Natural killer cell treated with Interleukin-12 subunit alpha and Interleukin-12 subunit beta and Interleukin-15 and Interleukin-18, amount 100 ng/mL, for 72 hours (primary cell): ENCODE data around the gene ANKMY1. TPM values are rescaled to one million over a fixed set of nuclear protein-coding genes. Genes with fewer than 3 reads are reported as not detected.
A peak's percentile ranks its signal among the peaks of the same experiment; 100 is the strongest.

ENCODE experiments used
- ATAC-seq, 2 donors: fragments of 150-1000 bp; cut with Tn5 transposase in 1 of 2; sonication (Bioruptor Pico), chemical (Tn5 transposase) in 1 of 2; 2 replicates each; pipeline ENCODE4 v1.10.0; 2021
- DNase-seq: peaks from one replicate; pipeline ENCODE4 v3.0.0; 2022; ENCODE audit warnings: low spot score
- H3K27ac Mint-ChIP-seq, 2 donors: 1 replicate in 1 of 2; 2 replicates in 1 of 2; pipeline ENCODE4 v1.8.0; 2022; ENCODE audit warnings: mixed read lengths in 2 of 2, mild to moderate bottlenecking in 1 of 2, moderate library complexity in 1 of 2
- H3K27me3 Mint-ChIP-seq, 2 donors: 1 replicate in 1 of 2; 2 replicates in 1 of 2; pipeline ENCODE4 v1.8.0; 2022; ENCODE audit warnings: mixed read lengths in 2 of 2
- H3K36me3 Mint-ChIP-seq: one replicate; pipeline ENCODE4 v1.8.0; 2022; ENCODE audit warnings: mixed read lengths
- H3K4me1 Mint-ChIP-seq, 2 donors: 1 replicate in 1 of 2; 2 replicates in 1 of 2; pipeline ENCODE4 v1.8.0; 2022; ENCODE audit warnings: low read depth in 2 of 2, mixed read lengths in 2 of 2, mild to moderate bottlenecking in 1 of 2
- H3K4me3 Mint-ChIP-seq: one replicate; pipeline ENCODE4 v1.8.0; 2022; ENCODE audit warnings: mixed read lengths
- H3K9me3 Mint-ChIP-seq: 2 replicates; pipeline ENCODE4 v1.8.0; 2022; ENCODE audit warnings: mixed read lengths
- total RNA-seq, 2 donors: library from RNA; stranded (reverse); gene quantifications; one replicate each; pipeline ENCODE4 v1.2.3, GENCODE V29; 2022

ANKMY1 gene
- total RNA-seq, 2 donors from 2014 or later, result 13.0 to 40.9 TPM

- Mint-ChIP-seq H3K27me3 (no peaks in the 10 kb centered on the region), H3K4me1 (no peaks in the 10 kb centered on the region), H3K4me3 (no peak overlapping the region), H3K27ac (no peak overlapping the region), H3K9me3 (no peaks in the 10 kb centered on the region), H3K36me3 (no peaks in the 10 kb centered on the region)
- DNase-seq, result no peak
- no peak for ATAC-seq
Measured at GRCh38 chr2:240467659-240468302, 90.0 kb downstream of the ANKMY1 start.

DNA sequence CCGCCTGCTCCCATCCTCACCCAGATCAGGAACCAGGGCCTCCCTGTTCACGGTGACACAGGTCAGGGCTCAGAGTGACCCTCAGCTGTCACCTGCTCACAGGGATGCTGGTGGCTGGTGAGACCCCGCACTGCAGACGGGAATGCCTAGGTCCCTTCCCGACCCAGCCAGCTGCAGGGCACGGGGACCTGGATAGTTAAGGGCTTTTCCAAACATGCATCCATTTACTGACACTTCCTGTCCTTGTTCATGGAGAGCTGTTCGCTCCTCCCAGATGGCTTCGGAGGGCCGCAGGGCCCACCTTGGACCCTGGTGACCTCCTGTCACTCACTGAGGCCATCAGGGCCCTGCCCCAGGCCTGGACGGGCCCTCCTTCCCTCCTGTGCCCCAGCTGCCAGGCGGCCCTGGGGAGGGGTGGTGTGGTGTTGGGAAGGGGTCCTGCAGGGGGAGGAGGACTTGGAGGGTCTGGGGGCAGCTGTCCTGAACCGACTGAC lies 90.6 kb downstream of the ANKMY1 start:
- H3K4me3 Mint-ChIP-seq, result no peak overlapping the region
- ATAC-seq (no peak), DNase-seq (no peak)
- H3K9me3 Mint-ChIP-seq, result no peaks in the 10 kb centered on the region
- H3K36me3 Mint-ChIP-seq, result no peaks in the 10 kb centered on the region
- no peak overlapping the region for H3K27ac Mint-ChIP-seq
- no peaks in the 10 kb centered on the region for H3K27me3 Mint-ChIP-seq
- H3K4me1 Mint-ChIP-seq, result no peaks in the 10 kb centered on the region

DNA sequence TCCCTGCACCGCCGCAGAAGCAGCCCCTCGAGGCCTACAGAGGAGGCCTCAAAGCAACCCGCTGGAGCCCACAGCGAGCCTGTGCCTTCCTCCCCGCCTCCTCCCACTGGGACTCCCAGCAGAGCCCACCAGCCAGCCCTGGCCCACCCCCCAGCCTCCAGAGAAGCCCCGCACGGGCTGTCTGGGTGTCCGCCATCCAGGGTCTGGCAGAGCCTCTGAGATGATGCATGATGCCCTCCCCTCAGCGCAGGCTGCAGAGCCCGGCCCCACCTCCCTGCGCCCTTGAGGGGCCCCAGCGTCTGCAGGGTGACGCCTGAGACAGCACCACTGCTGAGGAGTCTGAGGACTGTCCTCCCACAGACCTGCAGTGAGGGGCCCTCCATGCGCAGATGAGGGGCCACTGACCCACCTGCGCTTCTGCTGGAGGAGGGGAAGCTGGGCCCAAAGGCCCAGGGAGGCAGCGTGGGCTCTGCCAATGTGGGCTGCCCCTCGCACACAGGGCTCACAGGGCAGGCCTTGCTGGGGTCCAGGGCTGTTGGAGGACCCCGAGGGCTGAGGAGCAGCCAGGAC lies 91.1 kb downstream of the ANKMY1 start:
- Mint-ChIP-seq H3K27ac (no peak overlapping the region), H3K27me3 (no peaks in the 10 kb centered on the region), H3K4me1 (no peaks in the 10 kb centered on the region), H3K4me3 (no peak overlapping the region), H3K36me3 (no peaks in the 10 kb centered on the region), H3K9me3 (no peaks in the 10 kb centered on the region)
- DNase-seq (peak; percentile 41), ATAC-seq (no peak)

DNA sequence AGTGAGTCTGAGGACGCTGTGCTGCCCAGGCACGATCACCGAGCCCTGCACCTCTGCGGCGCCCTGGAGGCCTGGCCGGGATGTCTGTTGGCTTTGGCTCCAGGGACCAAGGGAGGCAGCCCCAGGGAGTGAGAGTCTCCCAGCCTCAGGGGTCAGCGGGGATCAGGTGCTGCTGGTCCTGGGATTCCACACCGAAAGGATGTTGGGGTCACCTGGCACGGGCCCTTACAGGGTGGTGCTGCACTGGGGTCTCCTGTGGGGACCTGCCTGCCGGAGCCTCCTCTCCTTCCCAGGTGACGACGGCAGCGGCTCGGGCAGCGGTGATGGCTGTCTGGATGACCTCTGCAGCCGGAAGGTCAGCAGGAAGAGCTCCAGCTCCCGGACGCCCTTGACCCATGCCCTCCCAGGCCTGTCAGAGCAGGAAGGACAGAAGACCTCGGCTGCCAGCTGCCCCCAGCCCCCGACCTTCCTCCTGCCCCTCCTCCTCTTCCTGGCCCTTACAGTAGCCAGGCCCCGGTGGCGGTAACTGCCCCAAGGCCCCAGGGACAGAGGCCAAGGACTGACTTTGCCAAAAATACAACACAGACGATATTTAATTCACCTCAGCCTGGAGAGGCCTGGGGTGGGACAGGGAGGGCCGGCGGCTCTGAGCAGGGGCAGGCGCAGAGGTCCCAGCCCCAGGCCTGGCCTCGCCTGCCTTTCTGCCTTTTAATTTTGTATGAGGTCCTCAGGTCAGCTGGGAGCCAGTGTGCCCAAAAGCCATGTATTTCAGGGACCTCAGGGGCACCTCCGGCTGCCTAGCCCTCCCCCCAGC lies 91.8 kb downstream of the ANKMY1 start:
- H3K36me3 Mint-ChIP-seq, result no peaks in the 10 kb centered on the region
- H3K4me3 Mint-ChIP-seq, result no peak overlapping the region
- ATAC-seq (no peak), DNase-seq (peak; percentile 60)
- H3K27ac Mint-ChIP-seq, result no peak overlapping the region
- no peaks in the 10 kb centered on the region for H3K4me1 Mint-ChIP-seq
- H3K27me3 Mint-ChIP-seq, result no peaks in the 10 kb centered on the region
- H3K9me3 Mint-ChIP-seq, result no peaks in the 10 kb centered on the region

- no peak for ATAC-seq
- no peak overlapping the region for H3K4me3 Mint-ChIP-seq
- H3K4me1 Mint-ChIP-seq, result no peaks in the 10 kb centered on the region
- DNase-seq, result peak; percentile 29
- no peaks in the 10 kb centered on the region for H3K36me3 Mint-ChIP-seq
- H3K27ac Mint-ChIP-seq, result no peak overlapping the region
- H3K9me3 Mint-ChIP-seq, result no peaks in the 10 kb centered on the region
- H3K27me3 Mint-ChIP-seq, result no peaks in the 10 kb centered on the region
Measured at GRCh38 chr2:240465268-240465764, 92.5 kb downstream of the ANKMY1 start.

DNA sequence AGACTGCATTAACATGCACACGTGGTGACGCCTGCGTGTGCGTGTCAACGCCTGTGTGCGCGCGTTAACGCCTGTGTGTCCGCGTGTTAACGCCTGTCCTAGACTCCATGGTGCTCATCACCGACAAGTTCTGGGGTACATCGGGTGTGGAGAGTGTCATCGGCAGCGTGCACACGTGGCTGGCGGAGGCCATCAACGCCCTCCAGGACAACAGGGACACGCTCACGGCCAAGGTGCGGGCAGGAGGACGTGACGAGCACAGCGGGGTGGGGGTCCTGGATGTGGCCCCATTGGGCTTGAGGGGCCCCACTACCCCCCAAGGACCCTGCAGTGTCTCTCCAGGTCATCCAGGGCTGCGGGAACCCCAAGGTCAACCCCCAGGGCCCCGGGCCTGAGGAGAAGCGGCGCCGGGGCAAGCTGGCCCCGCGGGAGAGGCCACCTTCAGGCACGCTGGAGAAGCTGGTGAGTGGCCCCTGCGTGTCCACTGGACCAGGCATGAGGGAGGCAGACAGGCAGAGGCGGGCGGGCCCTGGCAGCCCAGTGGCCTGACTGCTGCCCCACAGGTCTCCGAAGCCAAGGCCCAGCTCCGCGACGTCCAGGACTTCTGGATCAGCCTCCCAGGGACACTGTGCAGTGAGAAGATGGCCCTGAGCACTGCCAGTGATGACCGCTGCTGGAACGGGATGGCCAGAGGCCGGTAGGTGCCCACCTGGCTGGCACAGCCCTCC lies 93.1 kb downstream of the ANKMY1 start:
- DNase-seq (peak; percentile 57), ATAC-seq (no peak)
- Mint-ChIP-seq H3K36me3 (no peaks in the 10 kb centered on the region), H3K27me3 (no peaks in the 10 kb centered on the region), H3K4me1 (no peaks in the 10 kb centered on the region), H3K27ac (no peak overlapping the region), H3K9me3 (no peaks in the 10 kb centered on the region), H3K4me3 (no peak overlapping the region)

DNA sequence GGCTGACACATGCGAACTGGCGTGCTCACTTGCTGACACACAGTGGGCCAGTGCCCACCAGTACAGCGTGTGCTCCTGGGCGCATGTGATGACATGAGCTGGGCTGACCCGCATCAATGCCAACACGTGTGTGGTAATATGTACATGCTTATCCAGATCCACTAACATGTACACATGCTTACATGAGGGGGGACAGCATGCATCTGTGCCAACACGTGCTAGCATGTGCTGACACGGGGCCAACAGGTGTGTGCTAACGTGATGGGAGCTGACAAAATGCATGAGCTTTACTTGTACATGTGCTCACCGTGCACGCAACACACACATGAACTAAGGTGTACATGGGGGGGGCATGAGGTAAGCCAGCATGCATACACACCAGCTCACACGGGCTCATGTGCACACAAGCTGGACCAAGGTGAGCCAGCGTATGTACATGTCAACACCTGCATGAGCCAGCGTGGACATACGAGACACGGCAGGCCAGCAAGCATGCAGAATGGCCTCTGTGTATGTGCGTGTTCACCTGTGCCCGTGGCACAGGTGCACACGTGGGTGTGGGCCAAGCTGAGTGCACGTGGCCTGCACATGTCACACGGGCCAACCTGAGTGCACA lies 93.8 kb downstream of the ANKMY1 start:
- H3K4me1 Mint-ChIP-seq, result no peaks in the 10 kb centered on the region
- no peak overlapping the region for H3K4me3 Mint-ChIP-seq
- ATAC-seq (no peak), DNase-seq (peak; percentile 54)
- H3K9me3 Mint-ChIP-seq, result no peaks in the 10 kb centered on the region
- H3K27me3 Mint-ChIP-seq, result no peaks in the 10 kb centered on the region
- no peaks in the 10 kb centered on the region for H3K36me3 Mint-ChIP-seq
- no peak overlapping the region for H3K27ac Mint-ChIP-seq

- DNase-seq (peak; percentile 54), ATAC-seq (no peak)
- Mint-ChIP-seq H3K4me3 (no peak overlapping the region), H3K4me1 (no peaks in the 10 kb centered on the region), H3K27ac (no peak overlapping the region), H3K27me3 (no peaks in the 10 kb centered on the region), H3K9me3 (no peaks in the 10 kb centered on the region), H3K36me3 (no peaks in the 10 kb centered on the region)
Measured at GRCh38 chr2:240463274-240463865, 94.4 kb downstream of the ANKMY1 start.

DNA sequence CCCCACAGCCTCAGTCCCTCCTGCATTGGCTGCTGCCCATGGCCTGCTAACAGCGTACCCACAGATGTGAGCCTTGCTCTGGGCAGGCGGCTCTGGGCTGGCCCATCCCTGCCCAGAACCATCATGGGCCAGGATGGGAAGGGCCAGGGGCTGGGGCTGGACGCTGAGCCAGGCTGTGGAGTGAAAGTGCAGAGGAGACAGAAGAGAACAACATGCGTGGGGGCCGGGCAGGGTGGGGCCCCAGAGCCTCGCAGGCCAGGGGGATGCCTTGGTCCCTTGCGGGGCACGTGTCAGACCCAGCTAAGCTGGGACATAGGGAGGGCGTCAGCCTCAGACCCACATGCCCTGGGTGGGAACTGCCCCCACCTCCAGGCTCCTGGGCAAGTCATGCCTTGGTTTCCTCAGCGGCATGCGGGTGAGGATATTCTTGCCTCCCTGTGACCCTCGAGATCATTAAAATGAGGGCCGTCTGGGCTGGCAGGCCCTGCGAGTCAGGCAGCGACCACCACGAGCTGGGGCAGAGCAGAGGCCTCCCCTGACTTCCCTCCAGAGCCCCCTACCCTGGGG lies 95.0 kb downstream of the ANKMY1 start:
- Mint-ChIP-seq H3K27ac (no peak overlapping the region), H3K4me1 (no peaks in the 10 kb centered on the region), H3K27me3 (no peaks in the 10 kb centered on the region), H3K36me3 (no peaks in the 10 kb centered on the region), H3K4me3 (no peak overlapping the region), H3K9me3 (no peaks in the 10 kb centered on the region)
- ATAC-seq (no peak), DNase-seq (peak; percentile 18)

DNA sequence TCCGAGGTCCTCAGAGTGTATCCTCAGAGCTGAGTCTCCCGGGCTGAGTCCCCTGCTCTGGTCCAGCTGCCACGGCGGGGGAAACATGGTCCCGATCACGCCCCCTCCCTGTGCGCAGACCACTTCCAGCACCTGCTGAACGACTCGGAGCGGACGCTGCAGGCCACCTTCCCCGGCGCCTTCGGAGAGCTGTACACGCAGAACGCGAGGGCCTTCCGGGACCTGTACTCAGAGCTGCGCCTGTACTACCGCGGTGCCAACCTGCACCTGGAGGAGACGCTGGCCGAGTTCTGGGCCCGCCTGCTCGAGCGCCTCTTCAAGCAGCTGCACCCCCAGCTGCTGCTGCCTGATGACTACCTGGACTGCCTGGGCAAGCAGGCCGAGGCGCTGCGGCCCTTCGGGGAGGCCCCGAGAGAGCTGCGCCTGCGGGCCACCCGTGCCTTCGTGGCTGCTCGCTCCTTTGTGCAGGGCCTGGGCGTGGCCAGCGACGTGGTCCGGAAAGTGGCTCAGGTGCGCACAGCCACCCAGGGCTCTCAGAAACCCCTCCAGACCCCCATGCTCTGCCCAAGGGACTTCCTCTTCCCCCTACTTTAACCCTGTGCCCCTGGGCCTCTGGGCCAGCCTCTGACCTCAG lies 95.6 kb downstream of the ANKMY1 start:
- Mint-ChIP-seq H3K27me3 (no peaks in the 10 kb centered on the region), H3K36me3 (no peaks in the 10 kb centered on the region), H3K27ac (no peak overlapping the region), H3K4me3 (no peak overlapping the region), H3K9me3 (no peaks in the 10 kb centered on the region), H3K4me1 (no peaks in the 10 kb centered on the region)
- peak; percentile 58 for DNase-seq
- no peak for ATAC-seq

GRCh38 chr2:240461471-240462072 lies 96.2 kb downstream of the ANKMY1 start:
- Mint-ChIP-seq H3K4me3 (no peak overlapping the region), H3K4me1 (no peaks in the 10 kb centered on the region)

DNA sequence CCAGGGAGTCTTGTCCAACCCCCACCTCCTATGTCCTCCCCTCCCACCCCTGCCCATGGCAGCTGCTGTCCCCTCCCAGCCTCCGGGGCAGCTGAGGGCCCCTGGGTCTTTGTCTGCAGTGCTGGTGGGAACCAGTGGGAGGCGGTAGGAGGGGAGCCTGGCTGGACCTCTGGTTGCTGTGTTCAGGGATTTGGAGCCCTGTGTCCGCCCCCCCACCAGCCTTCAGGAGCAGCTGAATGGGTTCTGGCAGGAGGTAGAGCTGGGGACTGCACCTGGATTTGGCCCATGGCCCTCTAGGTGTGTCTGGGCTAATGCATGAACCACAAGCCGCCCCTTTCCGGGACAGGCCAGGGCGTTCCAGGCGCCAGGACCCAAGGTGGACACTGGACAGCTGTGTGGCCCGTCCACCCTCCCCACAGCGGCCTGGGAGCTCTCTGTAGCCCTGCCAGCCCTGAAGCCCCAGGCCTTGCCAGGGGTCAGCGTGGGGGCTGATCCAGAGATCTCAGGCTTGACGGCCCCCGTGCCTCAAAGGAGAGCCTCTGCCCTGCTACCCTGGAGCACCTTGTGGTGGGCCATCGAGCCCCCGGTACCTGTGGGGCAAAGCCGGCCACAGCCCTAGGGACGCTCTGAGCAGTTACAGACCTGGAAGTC lies 96.9 kb downstream of the ANKMY1 start:
- H3K9me3 Mint-ChIP-seq, result no peaks in the 10 kb centered on the region
- H3K36me3 Mint-ChIP-seq, result no peaks in the 10 kb centered on the region

More at GRCh38 chr2:240461471-240462072, 96.2 kb downstream of the ANKMY1 start:
- ATAC-seq (no peak), DNase-seq (peak; percentile 35)
- H3K27me3 Mint-ChIP-seq, result peaks cover 0 to 1% of the 10 kb centered on the region in 2 donors
- no peak overlapping the region for H3K27ac Mint-ChIP-seq
- no peaks in the 10 kb centered on the region for H3K9me3 Mint-ChIP-seq
- H3K36me3 Mint-ChIP-seq, result no peaks in the 10 kb centered on the region

More for the DNA sequence above, 96.9 kb downstream of the ANKMY1 start:
- peak; percentile 8 for DNase-seq
- no peak overlapping the region for H3K4me3 Mint-ChIP-seq
- no peaks in the 10 kb centered on the region for H3K4me1 Mint-ChIP-seq
- H3K27ac Mint-ChIP-seq, result no peak overlapping the region
- no peak for ATAC-seq
- H3K27me3 Mint-ChIP-seq, result peaks cover 0 to 3% of the 10 kb centered on the region in 2 donors
